OCI-LY1 (cell line): ENCODE measurements around the gene SF3B1.
"Not testable (repeated sequence)": the region's sequence is repeated elsewhere in the genome, so short reads cannot be mapped to it uniquely, and the experiment has no call there.

Experiments used
- H2AFZ ChIP-seq: fragments of 200-600 bp; sonication (generic), shearing (Covaris generic); 2 replicates; pipeline ENCODE4 v1.6.0; 2014; ENCODE audit warnings: antibody characterized with exemption, mild to moderate bottlenecking, low read length
- H3F3A ChIP-seq: fragments of 200-600 bp; sonication (generic), shearing (Covaris generic); 2 replicates; pipeline ENCODE4 v1.6.0; 2014; ENCODE audit warnings: mild to moderate bottlenecking, antibody characterized with exemption, low read length, moderate library complexity; ENCODE audit not compliant: insufficient read depth
- H3K27ac ChIP-seq: fragments of 200-600 bp; sonication (generic); 2 replicates; pipeline ENCODE4 v1.5.1; 2014; ENCODE audit warnings: low read length, mixed run types, mild to moderate bottlenecking, low read depth; ENCODE audit not compliant: poor library complexity, severe bottlenecking
- H3K27me3 ChIP-seq: fragments of 200-600 bp; sonication (generic); 2 replicates; pipeline ENCODE4 v1.6.0; 2014; ENCODE audit warnings: antibody characterized with exemption, mild to moderate bottlenecking, low read length, moderate library complexity; ENCODE audit not compliant: insufficient read depth
- H3K36me3 ChIP-seq: fragments of 200-600 bp; sonication (generic); 2 replicates; pipeline ENCODE4 v1.6.1; 2014; ENCODE audit warnings: mild to moderate bottlenecking, antibody characterized with exemption, low read length, moderate library complexity, mixed read lengths; ENCODE audit not compliant: insufficient read depth
- H3K4me1 ChIP-seq: fragments of 200-600 bp; sonication (generic); 2 replicates; pipeline ENCODE4 v1.5.1; 2014; ENCODE audit warnings: mild to moderate bottlenecking, low read length, moderate library complexity; ENCODE audit not compliant: insufficient read depth, severe bottlenecking
- H3K4me2 ChIP-seq: fragments of 200-600 bp; sonication (generic), shearing (Covaris generic); 2 replicates; pipeline ENCODE4 v1.6.1; 2014; ENCODE audit warnings: low read length
- H3K4me3 ChIP-seq: fragments of 200-600 bp; sonication (generic); 2 replicates; pipeline ENCODE4 v1.5.1; 2014; ENCODE audit warnings: low read length, low read depth, mild to moderate bottlenecking, mixed read lengths; ENCODE audit not compliant: poor library complexity, severe bottlenecking
- H3K79me2 ChIP-seq: fragments of 200-600 bp; shearing (Covaris generic); 2 replicates; pipeline ENCODE4 v1.6.1; 2016; ENCODE audit warnings: mixed run types, low read length, mixed read lengths; ENCODE audit not compliant: insufficient read depth
- H3K9ac ChIP-seq: fragments of 200-600 bp; sonication (generic), shearing (Covaris generic); 2 replicates; pipeline ENCODE4 v1.6.1; 2014; ENCODE audit warnings: mild to moderate bottlenecking, low read length, mixed read lengths
- H3K9me2 ChIP-seq: fragments of 200-600 bp; sonication (generic), shearing (Covaris generic); 2 replicates; pipeline ENCODE4 v1.6.1; 2014; ENCODE audit warnings: low read depth, mild to moderate bottlenecking, low read length, mixed read lengths
- H3K9me3 ChIP-seq: fragments of 200-600 bp; shearing (Covaris generic); 2 replicates; pipeline ENCODE4 v1.6.1; 2014; ENCODE audit warnings: low read length, mixed read lengths
- H4K20me1 ChIP-seq: fragments of 200-600 bp; sonication (generic), shearing (Covaris generic); 2 replicates; pipeline ENCODE4 v1.6.0; 2016; ENCODE audit warnings: mild to moderate bottlenecking, low read length; ENCODE audit not compliant: insufficient read depth
- CTCF ChIP-seq: fragments of 200-600 bp; sonication (generic), shearing (Covaris generic); IDR thresholded peaks from 2 replicates; pipeline ENCODE4 v1.5.1; 2017; ENCODE audit warnings: mild to moderate bottlenecking, antibody characterized with exemption, low read length, moderate library complexity, mixed read lengths
- EZH2 ChIP-seq: fragments of 200-600 bp; sonication (generic), shearing (Covaris generic); IDR thresholded peaks from 2 replicates; pipeline ENCODE4 v1.8.0; 2017; ENCODE audit warnings: borderline replicate concordance, mixed run types, mild to moderate bottlenecking, antibody characterized with exemption, low read length, moderate library complexity, mixed read lengths

The SF3B1 gene

GRCh38 chr2:197378086-197378485 lies 56.7 kb downstream of the SF3B1 start:
- Histone ChIP-seq H3F3A (no peaks in the 10 kb centered on the region), H3K36me3 (no peaks in the 10 kb centered on the region), H3K27me3 (no peaks in the 10 kb centered on the region), H3K27ac (no peak overlapping the region), H3K4me1 (peaks cover 15% of the 10 kb centered on the region), H2AFZ (no peak overlapping the region), H3K9me3 (no peaks in the 10 kb centered on the region), H3K4me3 (no peak overlapping the region), H3K79me2 (no peaks in the 10 kb centered on the region), H3K9me2 (no peaks in the 10 kb centered on the region), H4K20me1 (no peaks in the 10 kb centered on the region), H3K4me2 (no peak overlapping the region), H3K9ac (no peak overlapping the region)
- TF ChIP-seq EZH2: no peak
- TF ChIP-seq CTCF: no peak

- H3K27ac ChIP-seq: no peak overlapping the region
- H3K27me3 ChIP-seq: no peaks in the 10 kb centered on the region
- no peaks in the 10 kb centered on the region for H3F3A ChIP-seq
- TF ChIP-seq CTCF (no peak), EZH2 (no peak)
- H3K36me3 ChIP-seq: no peaks in the 10 kb centered on the region
- peak overlapping the region; percentile 91; the same call in 1 of the 2 replicates for H2AFZ ChIP-seq
- H3K9me2 ChIP-seq: no peaks in the 10 kb centered on the region
- H3K79me2 ChIP-seq: no peaks in the 10 kb centered on the region
- H3K4me3 ChIP-seq: no peak overlapping the region
- H3K4me1 ChIP-seq: peaks cover 15% of the 10 kb centered on the region
- no peaks in the 10 kb centered on the region for H4K20me1 ChIP-seq
- no peak overlapping the region for H3K9ac ChIP-seq
- no peak overlapping the region for H3K4me2 ChIP-seq
- H3K9me3 ChIP-seq: no peaks in the 10 kb centered on the region
Observed at GRCh38 chr2:197377670-197378069, 57.2 kb downstream of the SF3B1 start.

GRCh38 chr2:197372592-197372991 lies 62.2 kb downstream of the SF3B1 start:
- Histone ChIP-seq H3K9me3 (no peaks in the 10 kb centered on the region), H3K27ac (no peak overlapping the region), H3K79me2 (no peaks in the 10 kb centered on the region), H3F3A (no peaks in the 10 kb centered on the region), H3K27me3 (no peaks in the 10 kb centered on the region), H3K4me3 (no peak overlapping the region), H3K9me2 (no peaks in the 10 kb centered on the region), H4K20me1 (no peaks in the 10 kb centered on the region), H3K4me2 (no peak overlapping the region), H3K36me3 (no peaks in the 10 kb centered on the region), H3K9ac (no peak overlapping the region), H3K4me1 (peaks cover 2% of the 10 kb centered on the region), H2AFZ (no peak overlapping the region)
- TF ChIP-seq CTCF (no peak), EZH2 (no peak)

- H2AFZ ChIP-seq, H3K36me3 ChIP-seq, H3K27me3 ChIP-seq, H3K4me2 ChIP-seq, H3K27ac ChIP-seq, H4K20me1 ChIP-seq, H3K4me1 ChIP-seq, H3K9me2 ChIP-seq, H3F3A ChIP-seq, H3K4me3 ChIP-seq, H3K79me2 ChIP-seq, H3K9me3 ChIP-seq, H3K9ac ChIP-seq: not testable (repeated sequence)
Observed at GRCh38 chr2:197370664-197371063, 64.2 kb downstream of the SF3B1 start.
